ENCODE measurements around the gene ANO4.

ANO4 gene

DNA sequence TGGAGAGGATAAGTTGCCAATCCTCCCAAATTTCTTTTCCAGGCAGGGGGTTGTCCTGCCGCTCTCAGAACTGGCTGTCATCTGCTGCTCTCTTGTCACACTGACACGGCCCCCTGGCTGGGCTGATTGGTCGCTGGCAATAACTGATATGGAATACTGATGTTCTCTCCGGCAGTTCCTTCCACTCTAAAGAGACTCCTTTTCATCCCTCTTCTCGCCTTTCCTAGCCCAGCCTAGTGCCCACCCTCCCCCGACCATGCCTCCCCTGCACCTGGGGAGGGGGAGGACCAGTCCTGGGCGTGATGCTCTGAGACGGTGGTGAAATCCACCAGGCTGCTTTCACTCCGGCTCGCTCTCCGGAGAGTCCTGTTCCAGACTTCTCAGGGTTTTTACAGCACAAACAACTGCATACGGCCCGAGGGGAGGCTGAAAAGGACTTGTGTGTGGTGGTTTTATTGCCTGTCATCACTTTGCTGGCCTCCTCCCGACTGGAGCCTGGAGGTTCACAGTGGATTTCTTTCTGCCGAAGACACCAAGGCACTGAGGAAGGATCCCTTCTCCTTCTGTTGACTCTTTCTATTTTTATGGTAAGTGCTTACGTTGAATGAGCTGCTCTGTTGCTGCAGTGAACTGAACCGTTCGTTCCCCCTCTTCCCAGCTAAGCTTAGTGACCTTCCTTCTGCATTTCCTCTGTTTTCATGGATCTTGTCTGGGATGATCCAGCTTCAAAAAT, at the start of gene ANO4:
Gene ANO4 (plus strand): TSS at position 336 of the 733 bp plus-strand sequence. CDS start 107,010 bp downstream, outside the sequence.
- DNase-seq, result no peak

DNA sequence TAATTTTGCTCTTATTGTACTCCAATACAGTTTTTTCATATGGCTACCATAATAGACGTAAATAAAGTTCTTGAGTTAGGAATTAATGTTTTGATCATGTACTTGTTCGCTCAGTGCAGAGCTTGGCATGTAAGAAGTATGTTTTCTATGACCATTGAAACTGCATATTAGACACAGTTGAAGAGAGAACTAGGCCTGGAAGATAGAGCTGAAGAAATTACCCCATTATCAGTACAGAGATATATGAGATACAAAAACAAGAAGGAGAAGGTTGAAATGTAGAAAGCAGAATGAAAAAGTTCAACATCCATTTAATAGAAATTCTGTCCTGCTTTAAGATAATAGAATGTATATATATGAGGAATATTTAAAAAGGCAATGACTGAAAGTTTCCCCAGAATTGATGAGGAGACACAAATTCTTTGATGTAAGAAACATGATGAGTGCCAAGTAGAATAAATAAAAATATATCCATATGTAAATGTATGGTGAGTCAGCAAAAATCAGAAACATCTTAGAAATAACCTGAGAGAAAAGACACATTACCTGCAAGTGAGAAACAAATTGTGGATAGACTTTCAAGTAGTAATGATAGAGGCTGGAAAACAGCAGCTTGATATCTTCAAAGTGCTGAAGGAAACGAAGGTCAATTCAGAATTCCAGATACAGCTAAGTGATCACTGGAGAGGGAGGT, 49.1 kb upstream of the ANO4 start:
- no peak for DNase-seq

DNA sequence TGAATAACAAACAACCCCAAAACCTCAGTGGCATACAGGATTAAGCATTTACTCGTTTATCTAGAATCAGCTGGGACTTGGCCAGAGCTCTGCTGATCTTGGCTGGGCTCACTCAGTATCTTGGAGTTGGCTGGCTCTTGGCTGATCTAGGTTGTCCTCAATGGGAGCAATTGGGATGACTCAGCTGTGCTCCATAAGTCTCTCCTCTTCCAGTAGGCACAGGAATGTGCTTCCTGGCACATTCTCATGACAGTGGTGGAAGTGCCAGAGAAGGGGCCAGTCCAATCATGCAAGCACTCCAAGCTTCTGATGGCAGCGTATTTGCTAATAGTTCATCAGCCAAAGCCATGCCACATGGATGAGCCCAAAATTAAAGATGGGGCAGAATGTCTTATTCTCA, 41.7 kb upstream of the ANO4 start:
- DNase-seq, result no peak

DNA sequence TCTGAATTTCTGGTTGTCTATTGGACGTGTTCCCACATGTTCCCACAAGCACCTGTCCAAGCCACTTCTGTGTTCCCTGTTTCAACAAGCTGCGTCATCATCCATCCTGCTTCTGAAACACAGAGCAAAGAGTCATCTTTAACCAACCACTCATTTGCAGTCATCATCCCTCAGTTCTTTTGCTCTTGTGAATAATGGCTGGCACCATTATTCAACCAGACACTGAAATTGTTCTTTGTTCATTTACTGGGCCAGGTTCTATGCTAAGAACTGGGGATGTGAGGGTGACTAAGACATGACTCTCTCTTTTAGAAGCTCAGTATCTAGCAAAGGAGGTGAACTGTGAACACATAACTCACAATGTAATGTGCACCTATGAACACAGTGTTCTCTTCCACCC, 40.7 kb upstream of the ANO4 start:
- DNase-seq, result no peak

DNA sequence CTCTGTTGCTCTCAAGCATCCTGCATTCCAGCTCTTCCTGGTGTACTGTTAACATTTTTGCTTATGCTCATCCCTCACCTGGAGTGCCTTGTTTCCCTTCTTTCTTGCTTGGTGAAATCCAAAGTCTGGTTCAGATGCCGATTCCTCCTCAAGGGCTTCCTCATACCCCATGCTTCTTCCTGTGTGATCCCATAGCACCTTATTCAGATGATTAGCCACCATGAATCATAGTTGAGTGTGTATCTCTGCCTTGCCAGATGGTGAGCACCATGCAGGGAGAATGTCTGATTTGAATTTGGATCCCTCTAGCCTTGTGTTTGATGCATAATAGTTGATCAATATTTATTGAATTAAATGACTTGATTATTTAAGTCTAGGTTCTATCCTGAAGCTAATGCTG, 39.4 kb upstream of the ANO4 start:
- DNase-seq, result no peak

DNA sequence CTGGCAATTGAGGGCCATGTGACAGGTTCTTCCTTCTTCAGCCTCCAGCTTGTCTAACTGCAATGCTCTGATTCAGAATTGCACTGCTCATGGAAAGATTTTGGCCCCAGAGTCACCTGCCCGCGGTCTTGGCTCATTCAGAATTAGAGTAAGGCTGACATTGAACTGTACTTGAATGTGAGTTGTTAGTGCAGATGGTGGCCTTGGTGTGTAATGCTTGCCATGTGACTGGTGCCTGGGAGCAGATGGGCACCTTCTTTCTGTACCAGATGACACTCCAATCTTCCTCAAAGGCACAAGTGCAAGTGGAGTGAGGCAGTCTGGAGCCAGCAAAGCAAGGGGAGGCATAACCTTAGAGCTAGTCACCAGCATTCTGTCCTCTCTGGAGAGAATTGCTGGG, 36.5 kb upstream of the ANO4 start:
- DNase-seq, result no peak

DNA sequence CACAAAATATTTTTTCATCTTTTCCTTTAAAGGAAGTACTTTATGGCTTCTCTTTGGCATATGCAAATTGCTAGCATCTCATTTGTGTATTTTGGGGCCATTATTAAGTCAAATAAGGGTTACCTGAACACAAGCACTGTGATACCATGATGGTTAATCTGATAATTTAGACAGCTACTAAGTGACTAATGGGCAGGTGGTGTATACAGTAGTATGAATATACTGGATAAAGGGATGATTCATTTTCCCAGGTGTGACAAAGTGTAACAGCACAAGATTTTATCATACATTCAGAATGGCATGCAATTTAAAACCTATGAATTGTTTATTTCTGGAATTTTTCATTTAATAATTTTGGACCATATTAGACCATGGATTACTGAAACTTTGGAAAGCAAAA, 27.2 kb upstream of the ANO4 start:
- no peak for DNase-seq

DNA sequence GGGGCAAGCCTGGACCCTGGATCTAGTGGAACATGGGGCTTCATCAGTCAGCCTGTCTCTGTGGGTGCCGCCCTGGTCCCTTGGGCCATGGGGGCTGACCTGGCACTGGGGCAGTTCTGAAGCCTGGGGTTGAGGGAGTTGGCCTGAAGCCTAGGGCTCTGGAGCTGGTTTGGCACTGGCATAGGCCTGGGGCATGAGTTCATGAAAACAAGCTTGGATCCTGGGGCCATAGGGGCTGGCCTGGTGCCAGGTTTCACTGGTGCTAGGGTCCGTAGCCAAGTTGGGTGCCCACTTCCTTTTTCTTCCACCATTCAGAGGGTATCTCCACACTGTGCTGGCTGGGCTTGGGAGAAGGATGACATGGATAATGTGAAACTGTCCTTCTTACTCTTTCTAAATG, 26.6 kb upstream of the ANO4 start:
- DNase-seq, result no peak

DNA sequence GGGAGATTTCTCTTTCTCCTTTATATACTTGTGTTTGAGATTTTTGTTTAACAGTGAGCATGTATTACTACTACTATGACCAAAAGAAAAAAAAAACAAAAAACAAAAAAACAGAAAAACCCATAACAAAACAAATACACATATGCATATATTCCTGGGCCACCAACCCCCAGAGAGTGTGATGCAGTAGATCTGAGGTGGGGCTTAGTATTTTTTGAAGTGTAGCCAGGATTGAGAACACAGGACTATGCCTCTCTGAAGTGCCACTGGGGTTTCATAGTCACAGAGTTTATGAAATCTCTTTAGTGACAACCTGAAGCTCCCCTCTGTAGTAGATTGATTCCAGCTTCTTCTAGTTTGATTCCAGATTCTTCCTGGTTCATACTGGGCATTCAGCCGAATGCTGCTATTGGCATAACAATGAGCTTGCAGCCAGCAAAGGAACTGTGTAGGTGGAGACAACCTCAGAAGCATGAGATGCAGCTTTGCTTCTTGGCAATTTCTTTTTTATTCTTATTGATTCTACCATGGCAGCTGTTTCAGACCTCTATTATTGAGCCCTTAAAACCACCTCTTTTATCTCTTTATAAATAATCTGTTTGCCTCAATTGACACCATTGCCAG, 15.5 kb upstream of the ANO4 start:
- no peak for DNase-seq

DNA sequence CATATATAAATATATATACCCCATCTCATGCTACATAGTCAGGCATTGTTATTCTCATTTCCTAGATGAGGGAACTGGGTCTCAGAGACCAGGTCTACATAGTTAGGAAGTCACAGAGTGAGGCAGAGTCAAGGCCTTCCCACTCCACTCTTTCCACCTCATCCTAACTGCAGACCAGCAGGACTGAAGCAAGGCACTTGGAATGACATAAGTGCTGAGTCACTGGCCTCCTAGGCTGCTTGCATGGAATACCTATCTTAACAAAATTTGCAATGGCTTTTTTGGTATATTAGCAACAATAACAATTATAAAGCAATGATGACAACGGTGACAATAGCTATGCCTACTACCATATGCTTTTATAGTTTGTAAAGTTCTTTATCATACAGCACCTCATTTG, 5.4 kb upstream of the ANO4 start:
- no peak for DNase-seq

DNA sequence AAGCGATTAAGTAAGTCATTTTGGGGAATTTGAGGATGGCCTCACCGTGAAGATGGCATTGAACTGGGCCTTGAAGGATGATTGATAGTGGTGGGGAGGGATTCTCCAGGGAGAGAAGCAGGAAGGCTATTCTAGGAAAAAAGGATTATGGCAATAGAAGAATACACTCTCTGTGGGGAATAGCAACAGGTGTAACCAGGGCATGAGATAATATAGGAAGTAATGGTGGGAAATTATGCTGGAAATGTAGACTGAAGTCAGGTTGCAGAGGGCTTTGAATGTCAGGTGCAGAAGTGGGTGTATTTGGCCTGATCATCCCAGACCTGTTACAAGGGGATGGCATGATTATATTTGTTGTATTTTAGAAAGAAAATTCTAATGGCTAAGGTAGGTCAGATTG, 4.6 kb upstream of the ANO4 start:
- DNase-seq, result no peak

DNA sequence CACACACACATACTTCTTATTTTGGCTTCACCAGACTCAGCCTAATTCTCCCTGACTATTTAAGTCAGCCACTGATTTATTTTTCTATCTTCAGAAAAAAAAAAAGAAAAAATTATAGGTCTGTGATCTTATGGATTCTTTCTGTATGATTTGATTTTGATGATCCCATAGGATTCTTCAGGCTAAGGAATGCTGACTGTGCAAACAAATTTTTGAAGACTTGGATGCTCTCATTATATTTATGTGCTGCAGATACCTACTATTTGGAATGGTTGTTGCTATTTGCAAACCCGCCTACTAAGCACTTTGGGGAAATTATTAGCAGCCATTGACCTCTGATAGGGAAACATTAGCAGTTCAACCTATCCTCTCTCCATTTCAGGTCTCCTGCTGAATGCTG, 4.0 kb upstream of the ANO4 start:
- no peak for DNase-seq

DNA sequence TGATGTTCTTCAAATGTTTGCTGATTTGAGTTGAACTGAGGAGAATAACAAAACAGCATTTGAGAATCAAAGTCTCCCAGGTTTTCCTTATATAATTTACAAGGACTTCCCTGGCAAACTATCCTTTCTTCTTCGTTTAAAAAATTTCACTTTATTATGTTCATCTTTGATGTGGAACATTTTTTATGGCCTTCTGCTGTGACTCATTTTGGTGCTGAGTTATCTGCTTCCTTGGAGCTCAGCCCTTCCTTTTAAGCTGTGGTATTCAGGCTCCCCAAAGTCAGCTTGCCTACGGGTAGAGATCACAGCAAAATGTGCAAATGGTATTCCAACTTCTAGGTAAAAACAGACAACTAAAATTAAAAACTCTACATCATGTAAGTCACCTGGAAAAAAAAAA, 1.4 kb upstream of the ANO4 start:
- no peak for DNase-seq

DNA sequence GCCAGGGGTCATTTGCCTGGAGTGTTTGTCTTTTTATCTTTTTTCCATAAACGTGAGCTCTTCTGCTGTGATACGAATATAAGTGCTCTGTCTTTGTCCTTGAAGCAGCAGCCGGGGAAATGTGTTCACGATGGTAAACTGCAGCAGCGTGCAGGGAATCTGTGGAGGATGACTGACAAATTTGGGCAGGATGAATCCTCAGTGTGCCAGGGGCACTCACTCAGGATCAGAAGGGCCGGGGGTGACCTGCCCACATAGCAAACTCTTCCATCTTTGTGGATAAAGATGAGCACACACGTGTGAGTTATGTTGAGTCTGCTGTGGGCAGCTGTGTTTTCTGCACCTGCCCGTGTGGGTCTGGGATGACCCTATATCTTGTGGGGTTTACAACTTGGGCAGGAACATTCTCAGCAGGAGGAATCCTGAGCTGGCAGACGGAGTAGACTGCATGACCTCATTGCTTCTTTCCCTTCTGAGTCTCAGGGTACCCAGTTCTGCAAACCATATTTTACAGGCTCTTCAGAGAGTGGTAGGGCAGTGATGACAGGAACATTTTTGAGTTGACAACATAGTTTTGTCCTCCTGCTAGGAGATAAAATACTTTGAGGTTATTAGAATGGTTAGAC, 711 bp downstream of the ANO4 start:
- no peak for DNase-seq

DNA sequence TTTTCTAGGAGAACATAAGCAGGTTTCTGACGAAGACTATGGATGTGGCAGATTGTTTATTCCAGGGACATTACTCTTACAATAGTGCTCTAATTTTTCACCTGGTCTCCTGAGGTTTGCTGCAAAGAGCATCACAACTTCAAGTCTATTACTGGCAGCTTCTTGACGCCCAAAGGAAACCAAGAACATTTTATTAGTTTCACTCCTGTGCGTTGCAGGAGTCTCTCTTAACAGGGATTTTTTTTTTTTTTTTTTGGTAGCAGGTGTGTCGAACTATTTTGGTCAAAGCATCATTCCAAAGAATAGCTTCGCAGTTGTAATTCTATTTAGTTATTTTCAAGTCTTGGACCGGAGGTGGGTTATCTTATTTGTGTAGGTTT, 1.2 kb downstream of the ANO4 start:
- no peak for DNase-seq

DNA sequence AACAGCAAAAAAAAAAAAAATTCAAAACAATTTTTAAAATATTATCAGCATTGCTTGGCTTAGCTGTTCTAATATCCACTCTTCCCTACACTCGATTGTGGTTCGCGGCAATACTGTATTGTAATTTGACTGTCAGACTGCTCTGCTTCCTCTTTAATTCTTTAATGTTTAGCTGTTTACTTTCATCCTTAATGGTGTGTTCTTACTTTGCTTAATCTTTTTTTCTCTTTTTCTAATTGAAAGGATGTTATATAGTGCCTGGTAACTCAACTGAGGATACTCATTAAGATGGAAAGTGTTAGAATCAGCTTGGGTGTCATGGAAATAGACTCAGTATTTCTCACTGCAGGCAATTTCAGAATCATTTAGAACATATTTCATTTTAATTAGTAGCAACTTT, 2.0 kb downstream of the ANO4 start:
- DNase-seq, result no peak

DNA sequence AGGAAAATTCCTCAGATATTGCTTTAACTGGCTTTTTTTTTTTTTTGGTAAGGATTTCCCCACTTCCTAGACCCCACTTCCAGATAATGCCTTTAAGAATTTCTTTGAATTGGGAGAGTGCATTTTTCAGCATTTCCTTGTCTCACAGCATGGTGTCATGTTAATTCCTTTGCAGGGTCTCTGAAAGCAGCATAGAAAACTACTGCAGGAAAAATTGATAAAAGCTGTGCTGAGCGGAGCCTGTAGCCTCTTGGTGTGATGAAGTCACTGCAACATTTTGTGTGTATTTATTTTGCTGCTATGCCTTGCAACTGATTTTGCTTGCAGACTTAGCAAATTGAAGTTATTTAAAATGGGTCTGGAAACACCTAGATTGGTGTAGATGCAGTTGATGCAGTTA, 2.7 kb downstream of the ANO4 start:
- no peak for DNase-seq

DNA sequence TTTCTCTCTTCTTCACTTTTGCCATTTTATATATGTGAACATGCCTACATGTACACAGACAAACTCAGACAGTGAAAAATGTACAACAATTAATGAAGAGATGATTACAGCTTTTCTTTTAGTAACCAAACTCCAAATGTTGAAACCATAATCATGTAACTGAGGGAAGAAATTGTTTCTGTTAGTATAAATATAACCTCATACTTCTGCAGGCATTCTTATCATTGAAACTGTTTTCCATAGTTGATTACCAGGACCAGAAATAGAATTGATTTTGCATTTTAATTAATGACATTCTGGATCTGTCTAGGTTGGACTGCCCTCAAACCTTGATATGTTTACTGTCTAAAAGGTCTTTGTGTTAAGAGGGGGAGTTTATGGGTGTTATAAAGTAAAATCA, 3.2 kb downstream of the ANO4 start:
- no peak for DNase-seq

DNA sequence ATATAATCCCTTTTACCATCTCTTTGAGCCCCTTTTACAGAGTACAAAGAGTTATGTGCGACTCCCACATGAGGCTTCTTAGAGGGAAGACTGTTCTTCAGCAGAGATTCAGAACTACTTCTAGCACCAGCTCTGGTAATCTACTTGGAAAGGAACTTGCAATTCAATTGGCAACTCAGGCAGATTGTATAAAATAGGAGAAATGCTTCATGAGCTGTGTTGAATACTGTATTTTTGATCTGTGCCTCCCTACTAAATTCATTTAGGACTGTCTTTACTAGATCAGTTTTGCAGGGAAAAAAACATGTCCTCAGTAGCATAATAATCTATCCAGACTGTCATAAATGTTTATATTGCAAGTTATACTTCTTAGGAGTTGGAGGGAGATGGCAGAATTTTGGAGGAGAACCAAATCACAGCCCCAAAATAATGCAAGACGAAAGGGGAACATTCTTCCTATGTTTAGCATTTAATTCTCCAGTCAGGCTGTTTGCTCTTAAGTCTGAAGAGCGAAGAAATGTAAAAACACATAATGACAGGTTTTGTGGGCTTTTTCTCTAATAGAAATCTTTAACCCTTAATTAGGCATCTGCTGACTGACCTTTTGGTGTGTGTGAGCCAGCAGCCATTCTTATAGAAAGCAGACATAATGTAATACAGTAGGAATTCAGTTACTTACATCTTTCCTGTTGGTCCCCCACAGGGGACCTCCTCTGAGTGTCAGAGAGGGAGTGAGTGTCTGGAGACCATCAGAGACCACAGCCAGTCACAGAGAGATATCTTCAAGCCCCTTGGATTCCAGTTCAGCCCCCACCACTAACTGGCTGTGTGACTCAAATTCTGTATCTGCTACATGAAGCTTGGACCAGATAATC, 3.9 kb downstream of the ANO4 start:
- DNase-seq, result no peak

DNA sequence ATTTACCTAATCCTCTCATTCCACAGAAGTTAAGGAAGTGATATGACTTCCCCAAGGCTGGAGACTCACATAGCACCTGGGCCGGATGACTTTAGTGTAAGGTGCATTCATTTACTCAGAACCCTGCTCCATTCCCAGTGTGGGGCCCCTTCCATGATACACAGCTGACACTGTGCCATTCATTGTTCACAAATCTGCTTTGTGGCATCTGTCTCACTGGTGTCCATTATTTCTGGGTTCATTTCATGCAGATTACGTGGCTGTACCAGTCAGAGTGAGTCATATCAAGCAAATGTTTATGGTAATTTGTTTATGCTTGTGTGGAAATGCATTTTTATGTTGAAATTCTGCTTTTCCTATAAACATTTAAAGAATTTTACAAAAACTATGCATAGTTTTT, 5.2 kb downstream of the ANO4 start:
- no peak for DNase-seq

DNA sequence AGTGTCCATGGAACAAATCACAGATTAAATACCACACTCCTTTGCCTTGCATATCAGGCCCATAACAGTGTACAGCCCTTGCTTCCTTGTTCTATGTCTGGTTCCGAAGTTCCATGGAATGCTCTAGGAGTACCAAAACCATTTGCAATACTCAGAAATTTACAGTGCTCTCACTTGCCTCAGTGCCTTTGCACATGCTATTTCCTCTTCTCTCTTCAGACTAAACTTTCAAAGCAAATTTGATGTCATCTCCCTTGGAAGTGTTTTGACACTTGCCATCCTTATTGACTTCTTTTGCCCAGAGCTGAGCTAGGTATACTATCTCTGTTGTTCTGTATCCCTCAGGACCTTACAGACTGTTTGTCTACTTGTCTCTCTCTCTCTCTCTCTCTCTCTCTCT, 6.1 kb downstream of the ANO4 start:
- DNase-seq, result no peak

DNA sequence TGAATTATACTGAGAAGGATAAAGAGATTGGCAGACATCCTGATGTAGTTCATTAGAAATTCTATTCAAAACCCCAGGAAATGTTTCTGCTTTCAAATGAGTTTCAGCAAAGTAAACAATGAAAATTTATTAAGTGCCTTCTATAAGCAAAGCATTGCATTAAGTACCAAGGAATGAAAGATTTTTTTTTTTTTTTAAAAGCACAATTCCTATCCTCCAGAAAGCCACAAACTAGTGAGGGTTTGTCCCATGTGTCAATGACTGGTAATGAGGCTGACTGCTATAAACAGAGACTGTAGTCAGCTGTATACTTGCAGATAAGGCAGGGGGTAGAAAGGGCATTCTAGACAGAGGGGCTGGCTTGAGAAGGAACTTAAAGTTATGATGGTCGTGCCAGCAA, 6.7 kb downstream of the ANO4 start:
- no peak for DNase-seq

DNA sequence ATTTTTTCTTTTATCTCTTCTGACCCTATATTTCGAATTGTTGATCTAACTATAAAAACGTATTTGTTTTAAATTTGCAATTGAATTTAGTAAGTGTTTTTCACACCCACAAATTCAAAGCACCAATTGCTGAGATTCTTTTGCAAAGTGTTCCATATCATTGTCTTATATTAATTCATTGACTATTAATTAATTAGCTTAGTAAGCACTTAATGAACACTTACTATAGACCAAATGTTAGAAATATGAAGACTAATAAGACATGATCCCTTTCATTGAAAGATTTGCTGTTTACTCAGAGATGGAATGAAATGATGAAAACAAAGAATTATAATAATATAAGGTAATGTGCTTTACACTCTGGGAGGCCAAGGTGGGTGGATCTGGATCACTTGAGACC, 14.2 kb downstream of the ANO4 start:
- no peak for DNase-seq

Measured in activated CD4-positive, alpha-beta T cell treated with anti-CD3 and anti-CD28 coated beads, Interleukin-2, Interleukin-6, amounts not matched to agents 100 ng/mL and 50 ng/mL, durations not matched to agents 16 hours and 8 hours (primary cell).